Inflammatory macrophage (primary cell): ENCODE measurements around the gene SCG3.
"Not testable (repeated sequence)": the region's sequence is repeated elsewhere in the genome, so short reads cannot be mapped to it uniquely, and the experiment has no call there.

Source experiments
- DNase-seq, 2 donors: peaks; one replicate each; pipeline ENCODE4 v3.0.0-alpha.2; 2020 to 2022
- total RNA-seq, 18 experiments: gene quantifications; one replicate each; lab custom pipeline; 2026; ENCODE audit warnings: mixed read lengths in 6 of 18, inconsistent platforms in 2 of 18; lab: John Stamatoyannopoulos, UW

Gene SCG3
- total RNA-seq = 0.07 to 7.0 (median 0.29) reads per million in 18 experiments

- peak; percentile 80 to 81 for DNase-seq
Measured at GRCh38 chr15:51681303-51681963, at the start of gene SCG3. TSS of gene SCG3 (plus strand) at chr15:51681503. CDS start at chr15:51681756, 253 bp downstream.

- DNase-seq = peak; percentile 85 to 94
Measured at GRCh38 chr15:51634591-51635198, 46.6 kb upstream of the SCG3 start.

DNA sequence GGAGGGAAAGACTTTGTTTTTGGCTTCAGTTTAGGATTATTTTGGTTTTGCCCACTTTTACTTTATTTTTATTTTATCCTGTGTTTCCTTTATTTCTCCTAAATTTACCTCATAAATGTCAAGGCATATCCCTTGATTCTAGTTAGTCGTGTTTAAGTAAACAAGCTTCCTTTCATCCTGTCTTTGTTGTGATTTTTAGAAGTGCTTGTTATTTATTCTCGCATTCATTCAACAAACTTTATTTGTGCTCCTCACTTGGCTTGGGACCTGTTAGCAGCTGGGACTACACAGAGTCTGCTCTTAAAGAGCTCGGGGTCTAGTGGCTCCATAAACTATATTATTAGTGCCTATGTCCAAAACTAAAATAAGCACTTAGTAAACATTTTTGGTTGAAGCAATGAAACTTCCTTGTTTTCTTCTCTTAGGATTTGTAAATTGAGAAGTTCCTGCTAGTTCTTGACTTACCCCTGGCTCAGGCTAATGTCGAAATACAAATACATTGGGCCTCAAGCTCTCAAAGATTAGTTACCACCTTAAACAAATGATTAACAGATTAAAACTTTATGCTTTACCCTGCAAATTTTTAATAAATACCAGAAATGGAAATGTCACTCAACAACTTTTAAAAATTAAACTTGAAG is 39.7 kb upstream of the SCG3 start:
- DNase-seq = peak; percentile 48 to 67

GRCh38 chr15:51642696-51643095 is 38.6 kb upstream of the SCG3 start:
- DNase-seq = no peak

GRCh38 chr15:51647128-51647562 is 34.2 kb upstream of the SCG3 start:
- peak; percentile 88 to 89 for DNase-seq

DNA sequence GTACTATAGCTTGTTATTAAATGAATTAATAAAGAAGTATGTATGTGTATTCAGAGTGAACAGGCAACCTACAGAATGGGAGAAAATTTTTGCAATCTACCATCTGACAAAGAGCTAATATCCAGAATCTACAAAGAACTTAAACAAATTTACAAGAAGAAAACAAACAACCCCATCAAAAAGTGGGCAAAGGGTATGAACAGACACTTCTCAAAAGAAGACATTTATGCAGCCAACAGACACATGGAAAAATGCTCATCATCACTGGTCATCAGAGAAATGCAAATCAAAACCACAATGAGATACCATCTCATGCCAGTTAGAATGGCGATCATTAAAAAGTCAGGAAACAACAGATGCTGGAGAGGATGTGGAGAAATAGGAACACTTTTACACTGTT is 33.2 kb upstream of the SCG3 start:
- not testable (repeated sequence) for DNase-seq

DNA sequence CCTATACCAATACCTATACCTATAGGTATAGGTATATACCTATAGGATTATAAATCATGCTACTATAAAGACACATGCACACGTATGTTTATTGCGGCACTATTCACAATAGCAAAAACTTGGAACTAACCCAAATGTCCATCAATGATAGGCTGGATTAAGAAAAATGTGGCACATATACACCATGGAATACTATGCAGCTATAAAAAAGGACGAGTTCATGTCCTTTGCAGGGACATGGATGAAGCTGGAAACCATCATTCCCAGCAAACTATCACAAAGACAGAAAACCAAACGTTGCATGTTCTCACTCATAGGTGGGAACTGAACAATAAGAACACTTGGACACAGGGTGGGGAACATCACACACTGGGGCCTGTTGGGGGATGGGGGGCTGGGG is 32.7 kb upstream of the SCG3 start:
- not testable (repeated sequence) for DNase-seq

- peak; percentile 77 to 86 for DNase-seq
Measured at GRCh38 chr15:51649659-51650521, 31.4 kb upstream of the SCG3 start.

GRCh38 chr15:51652084-51652668 is 29.1 kb upstream of the SCG3 start:
- DNase-seq = no peak

GRCh38 chr15:51655401-51656057 is 25.8 kb upstream of the SCG3 start:
- not testable (repeated sequence) for DNase-seq

DNA sequence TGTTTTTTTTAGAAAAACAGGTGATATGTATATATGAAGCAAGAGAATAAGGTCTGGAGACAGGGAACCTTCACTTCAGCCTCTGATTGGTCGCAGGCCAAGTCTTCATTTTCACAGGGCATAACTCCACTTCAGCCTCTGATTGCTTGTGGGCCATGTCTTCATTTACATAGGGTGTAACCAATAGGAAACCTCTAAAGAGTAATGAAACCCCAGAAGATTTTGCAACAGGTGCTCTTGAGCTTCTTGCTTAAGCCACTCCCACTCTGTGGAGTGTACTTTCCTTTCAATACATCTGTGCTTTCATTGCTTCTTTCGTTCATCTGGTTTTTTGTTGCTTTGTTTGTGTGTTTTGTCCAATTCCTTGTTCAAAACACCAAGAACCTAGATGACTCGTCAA is 22.6 kb upstream of the SCG3 start:
- peak; percentile 61 to 66 for DNase-seq

GRCh38 chr15:51661072-51661471 is 20.2 kb upstream of the SCG3 start:
- DNase-seq = no peak

- no peak for DNase-seq
Measured at GRCh38 chr15:51667478-51667877, 13.8 kb upstream of the SCG3 start.

DNA sequence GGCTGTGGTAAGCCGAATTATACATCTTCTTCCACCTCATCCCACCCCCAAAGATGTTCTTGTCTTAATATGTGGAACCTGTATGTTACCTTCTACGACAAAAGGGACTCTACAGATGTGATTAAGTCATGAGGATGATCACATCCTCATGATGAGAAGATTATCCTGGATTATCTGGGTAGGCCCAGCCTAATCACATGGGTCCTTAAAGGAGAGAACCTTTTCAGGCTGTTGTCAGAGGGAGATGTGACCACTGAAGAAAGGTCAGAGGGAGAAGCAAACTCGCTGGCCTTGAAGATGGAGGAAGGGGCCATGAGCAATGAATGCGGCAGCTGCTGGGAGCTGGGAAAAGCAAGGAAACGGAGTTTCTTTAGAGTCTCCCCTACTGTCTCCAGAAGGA is 12.9 kb upstream of the SCG3 start:
- no peak for DNase-seq

GRCh38 chr15:51669381-51669780 is 11.9 kb upstream of the SCG3 start:
- no peak for DNase-seq

GRCh38 chr15:51672155-51672687 is 9.1 kb upstream of the SCG3 start:
- DNase-seq = peak; percentile 57 to 74

DNA sequence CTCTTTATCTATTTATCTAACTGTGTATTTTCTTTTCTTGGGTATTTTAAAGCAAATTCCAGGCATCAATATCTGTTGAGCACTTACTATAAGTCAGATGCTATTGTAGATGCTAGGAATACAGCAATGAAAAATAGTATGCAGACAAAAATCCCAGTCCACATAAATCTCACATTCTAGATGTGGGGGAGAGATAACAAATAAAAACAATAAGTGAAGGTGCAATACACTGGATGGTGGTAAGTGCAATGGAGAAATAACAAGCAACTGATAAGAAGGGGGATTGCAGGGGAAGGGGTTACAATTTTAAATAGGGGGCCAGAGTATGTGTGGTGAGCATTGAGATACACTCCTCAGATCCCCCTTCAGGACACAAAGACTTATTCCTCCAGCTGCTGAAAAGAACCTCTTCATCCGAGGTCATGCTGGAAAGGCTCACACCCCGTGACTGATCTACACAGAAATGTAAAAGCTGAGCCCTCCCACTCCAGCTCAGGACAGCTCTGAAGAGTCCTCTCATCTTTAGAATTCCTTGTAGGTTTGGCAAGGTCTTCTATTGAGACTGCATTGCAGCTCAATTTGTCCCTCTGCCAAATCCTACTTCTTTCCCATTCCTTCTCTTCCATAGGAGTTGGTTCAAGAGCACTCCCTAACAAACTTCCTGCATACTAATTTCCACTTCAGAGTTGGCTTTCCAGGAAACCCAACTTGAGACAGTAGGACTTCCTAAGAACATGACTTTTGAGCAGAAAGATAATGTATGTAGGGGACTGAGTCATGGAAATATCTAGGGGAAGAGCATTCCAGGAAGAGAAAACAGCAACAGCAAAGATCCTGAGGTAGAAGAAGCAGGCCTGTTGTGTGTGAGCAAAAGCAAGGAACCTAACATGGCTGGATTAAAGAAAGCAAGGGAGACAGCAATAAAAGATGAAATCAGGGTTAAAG is 8.1 kb upstream of the SCG3 start:
- no peak for DNase-seq

- no peak for DNase-seq
Measured at GRCh38 chr15:51675234-51675633, 6.1 kb upstream of the SCG3 start.

- DNase-seq = no peak
Measured at GRCh38 chr15:51677021-51677420, 4.3 kb upstream of the SCG3 start.

DNA sequence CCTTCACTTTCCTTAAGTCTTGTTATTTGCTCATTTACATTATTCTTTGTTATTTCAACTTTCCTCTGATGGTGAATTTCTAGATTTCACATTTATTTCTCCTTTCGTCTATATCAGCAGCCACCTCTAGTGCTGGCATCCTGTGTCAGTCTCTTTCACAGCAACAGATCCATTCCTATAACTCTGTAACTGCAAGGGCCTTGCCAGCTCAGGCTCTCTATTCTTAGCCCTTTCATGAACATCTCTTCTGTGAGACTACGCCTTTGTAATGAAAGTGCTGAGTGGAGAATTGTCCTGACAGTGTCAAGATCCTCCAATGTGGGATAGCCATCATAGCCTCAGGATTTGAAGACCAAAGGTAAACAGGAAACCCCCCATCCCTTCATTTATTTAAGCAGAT is 3.9 kb upstream of the SCG3 start:
- no peak for DNase-seq
